ENCODE measurements around the gene SPTBN4. TPM values are rescaled to one million over a fixed set of nuclear protein-coding genes. Genes with fewer than 3 reads are reported as not detected.
"Not testable (repeated sequence)": the region's sequence is repeated elsewhere in the genome, so short reads cannot be mapped to it uniquely, and the experiment has no call there.

Gene SPTBN4
- total and polyA plus RNA-seq, 2 experiments from 2014 or later: 0.32 to 5.5 TPM

DNA sequence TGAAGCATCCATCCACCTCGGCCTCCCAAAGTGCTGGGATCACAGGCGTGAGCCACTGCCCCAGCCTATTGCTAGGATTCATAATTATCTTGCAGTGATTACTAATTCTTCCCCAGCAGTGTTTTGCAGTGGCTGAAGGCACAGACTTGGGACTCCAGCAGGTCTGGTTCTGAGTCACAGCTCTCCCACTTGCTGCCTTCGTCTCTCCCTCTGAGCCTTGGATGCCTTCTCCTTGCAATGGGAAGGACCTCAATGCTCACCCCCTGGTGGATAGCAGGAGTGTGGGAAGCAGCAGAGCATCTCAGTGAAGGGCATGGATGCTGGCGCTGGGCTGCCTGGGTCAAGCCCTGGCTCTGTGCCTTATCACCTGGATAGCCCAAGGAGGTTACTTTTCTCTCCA is 72.3 kb downstream of the SPTBN4 start:
- no peak for DNase-seq (ENCODE audit: low read depth in 1 of 2, low spot score in 1 of 2)
- Histone ChIP-seq H3K36me3 (no peaks in the 10 kb centered on the region), H3K4me1 (ENCODE audit: low read depth) (no peaks in the 10 kb centered on the region), H3K4me3 (no peak overlapping the region), H3K27ac (no peak overlapping the region), H3K9me3 (ENCODE audit: low read depth) (no peaks in the 10 kb centered on the region), H3K27me3 (peaks cover 3% of the 10 kb centered on the region)
- TF ChIP-seq, protein P1, sequence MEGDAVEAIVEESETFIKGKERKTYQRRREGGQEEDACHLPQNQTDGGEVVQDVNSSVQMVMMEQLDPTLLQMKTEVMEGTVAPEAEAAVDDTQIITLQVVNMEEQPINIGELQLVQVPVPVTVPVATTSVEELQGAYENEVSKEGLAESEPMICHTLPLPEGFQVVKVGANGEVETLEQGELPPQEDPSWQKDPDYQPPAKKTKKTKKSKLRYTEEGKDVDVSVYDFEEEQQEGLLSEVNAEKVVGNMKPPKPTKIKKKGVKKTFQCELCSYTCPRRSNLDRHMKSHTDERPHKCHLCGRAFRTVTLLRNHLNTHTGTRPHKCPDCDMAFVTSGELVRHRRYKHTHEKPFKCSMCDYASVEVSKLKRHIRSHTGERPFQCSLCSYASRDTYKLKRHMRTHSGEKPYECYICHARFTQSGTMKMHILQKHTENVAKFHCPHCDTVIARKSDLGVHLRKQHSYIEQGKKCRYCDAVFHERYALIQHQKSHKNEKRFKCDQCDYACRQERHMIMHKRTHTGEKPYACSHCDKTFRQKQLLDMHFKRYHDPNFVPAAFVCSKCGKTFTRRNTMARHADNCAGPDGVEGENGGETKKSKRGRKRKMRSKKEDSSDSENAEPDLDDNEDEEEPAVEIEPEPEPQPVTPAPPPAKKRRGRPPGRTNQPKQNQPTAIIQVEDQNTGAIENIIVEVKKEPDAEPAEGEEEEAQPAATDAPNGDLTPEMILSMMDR (IDR thresholded peaks at IDR 0.05; ENCODE audit: low read depth, low read length): no peak

- Histone ChIP-seq H3K27me3 (peaks cover 3% of the 10 kb centered on the region), H3K4me3 (no peak overlapping the region), H3K4me1 (ENCODE audit: low read depth) (no peaks in the 10 kb centered on the region), H3K27ac (no peak overlapping the region), H3K9me3 (ENCODE audit: low read depth) (no peaks in the 10 kb centered on the region), H3K36me3 (no peaks in the 10 kb centered on the region)
- peak in 1 of 2 donors; percentile 98 for DNase-seq (ENCODE audit: low read depth in 1 of 2, low spot score in 1 of 2)
- TF ChIP-seq, protein P1 (IDR thresholded peaks at IDR 0.05; ENCODE audit: low read depth, low read length): no peak
Observed at GRCh38 chr19:40542202-40542859, 75.5 kb downstream of the SPTBN4 start.

GRCh38 chr19:40543029-40543597 is 76.3 kb downstream of the SPTBN4 start:
- Histone ChIP-seq H3K27me3 (peaks cover 10% of the 10 kb centered on the region), H3K9me3 (ENCODE audit: low read depth) (no peaks in the 10 kb centered on the region), H3K27ac (no peak overlapping the region), H3K4me3 (no peak overlapping the region), H3K36me3 (no peaks in the 10 kb centered on the region), H3K4me1 (ENCODE audit: low read depth) (no peaks in the 10 kb centered on the region)
- no peak for DNase-seq (ENCODE audit: low read depth in 1 of 2, low spot score in 1 of 2)
- TF ChIP-seq, protein P1 (IDR thresholded peaks at IDR 0.05; ENCODE audit: low read depth, low read length): no peak

DNA sequence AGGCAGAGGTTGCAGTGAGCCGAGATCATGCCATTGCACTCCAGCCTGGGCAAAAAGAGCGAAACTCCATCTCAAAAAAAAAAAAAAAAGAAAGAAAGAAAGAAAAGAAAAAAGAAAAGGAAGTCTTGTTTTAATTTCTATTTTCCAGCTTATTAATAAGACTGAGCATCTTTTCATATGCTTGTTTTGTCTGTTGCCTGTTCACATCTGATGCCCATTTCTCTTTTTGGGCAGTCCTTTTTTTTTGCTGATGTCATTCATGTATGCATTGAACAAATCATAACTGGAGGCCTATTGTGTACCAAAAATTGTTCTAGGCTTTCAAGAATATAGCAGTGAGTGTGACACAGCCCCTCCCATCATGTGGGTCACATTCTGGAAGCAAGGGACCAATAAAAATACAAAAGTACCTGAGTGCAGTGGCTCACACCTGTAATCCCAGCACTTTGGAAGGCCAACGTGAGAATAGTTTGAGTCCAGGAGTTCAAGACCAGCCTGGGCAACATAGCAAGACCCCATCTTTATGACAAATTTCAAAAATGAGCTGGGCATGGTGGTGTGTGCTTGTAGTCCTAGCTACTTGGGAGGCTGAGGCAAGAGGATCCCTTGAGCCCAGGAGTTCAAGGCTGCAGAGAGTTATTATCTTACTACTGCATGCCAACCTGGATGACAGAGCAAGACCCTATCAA is 79.5 kb downstream of the SPTBN4 start:
- not testable (repeated sequence) for DNase-seq (ENCODE audit: low read depth in 1 of 2, low spot score in 1 of 2); H3K9me3 ChIP-seq (ENCODE audit: low read depth); H3K36me3 ChIP-seq; H3K27ac ChIP-seq; H3K4me1 ChIP-seq (ENCODE audit: low read depth); H3K4me3 ChIP-seq
- peaks cover 20% of the 10 kb centered on the region for H3K27me3 ChIP-seq

DNA sequence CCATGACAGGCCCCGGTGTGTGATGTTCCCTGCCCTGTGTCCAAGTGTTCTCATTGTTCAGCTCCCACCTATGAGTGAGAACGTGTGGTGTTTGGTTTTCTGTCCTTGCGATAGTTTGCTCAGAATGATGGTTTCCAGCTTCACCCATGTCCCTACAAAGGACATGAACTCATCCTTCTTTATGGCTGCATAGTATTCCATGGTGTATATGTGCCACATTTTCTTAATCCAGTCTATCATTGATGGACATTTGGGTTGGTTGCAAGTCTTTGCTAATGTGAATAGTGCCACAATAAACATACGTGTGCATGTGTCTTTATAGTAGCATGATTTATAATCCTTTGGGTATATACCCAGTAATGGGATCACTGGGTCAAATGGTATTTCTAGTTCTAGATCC is 80.4 kb downstream of the SPTBN4 start:
- not testable (repeated sequence) for H3K36me3 ChIP-seq; H3K9me3 ChIP-seq (ENCODE audit: low read depth); H3K4me1 ChIP-seq (ENCODE audit: low read depth); H3K27ac ChIP-seq; DNase-seq (ENCODE audit: low read depth in 1 of 2, low spot score in 1 of 2); H3K4me3 ChIP-seq
- H3K27me3 ChIP-seq: peaks cover 20% of the 10 kb centered on the region

- TF ChIP-seq, protein P1 (IDR thresholded peaks at IDR 0.05; ENCODE audit: low read depth, low read length): no peak
- H3K4me1 ChIP-seq (ENCODE audit: low read depth): no peaks in the 10 kb centered on the region
- no peaks in the 10 kb centered on the region for H3K9me3 ChIP-seq (ENCODE audit: low read depth)
- H3K4me3 ChIP-seq: no peak overlapping the region
- DNase-seq (ENCODE audit: low read depth in 1 of 2, low spot score in 1 of 2): no peak
- H3K27me3 ChIP-seq: peaks cover 24% of the 10 kb centered on the region
- no peak overlapping the region for H3K27ac ChIP-seq
- no peaks in the 10 kb centered on the region for H3K36me3 ChIP-seq
Observed at GRCh38 chr19:40547836-40548235, 81.0 kb downstream of the SPTBN4 start.

Data from cardiac muscle cell (in vitro differentiated cells and primary cell).